Gastroesophageal sphincter (tissue), 3 donors: ENCODE data around the gene FAM117A.

Experiments used
- CTCF ChIP-seq, 4 experiments: fragments of 200-600 bp in 2 of 4; fragments of 450-650 bp in 2 of 4; sonication (generic) in 1 of 4; IDR thresholded peaks; one replicate each; pipeline ENCODE4 v1.5.1; 2017 to 2019; ENCODE audit warnings: antibody characterized with exemption in 4 of 4, mild to moderate bottlenecking in 2 of 4, moderate library complexity in 2 of 4
- EP300 ChIP-seq: sonication (generic); formaldehyde crosslinking; IDR thresholded peaks from one replicate; pipeline ENCODE4 v1.6.1; 2017; ENCODE audit warnings: antibody characterized with exemption, mild to moderate bottlenecking

- TF ChIP-seq CTCF (IDR thresholded peaks at IDR 0.05) (no peak), EP300 (no peak)
Observed at GRCh38 chr17:49762151-49762941, 1.6 kb downstream of the FAM117A start.
